GM19463 (cell line): ENCODE measurements around the gene ZFYVE9.

Source experiments
- ATAC-seq: cut with Tn5 transposase; IDR thresholded peaks from one replicate; pipeline ENCODE4 v1.9.1; 2021; ENCODE audit warnings: mild to moderate bottlenecking, moderate library complexity; ENCODE audit not compliant: unreplicated experiment

Gene ZFYVE9

DNA sequence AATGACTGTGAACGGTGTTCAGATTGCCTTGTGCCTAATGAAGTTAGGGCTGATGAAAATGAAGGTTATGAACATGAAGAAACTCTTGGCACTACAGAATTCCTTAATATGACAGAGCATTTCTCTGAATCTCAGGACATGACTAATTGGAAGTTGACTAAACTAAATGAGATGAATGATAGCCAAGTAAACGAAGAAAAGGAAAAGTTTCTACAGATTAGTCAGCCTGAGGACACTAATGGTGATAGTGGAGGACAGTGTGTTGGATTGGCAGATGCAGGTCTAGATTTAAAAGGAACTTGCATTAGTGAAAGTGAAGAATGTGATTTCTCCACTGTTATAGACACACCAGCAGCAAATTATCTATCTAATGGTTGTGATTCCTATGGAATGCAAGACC lies 96.6 kb downstream of the ZFYVE9 start:
- no peak for ATAC-seq

DNA sequence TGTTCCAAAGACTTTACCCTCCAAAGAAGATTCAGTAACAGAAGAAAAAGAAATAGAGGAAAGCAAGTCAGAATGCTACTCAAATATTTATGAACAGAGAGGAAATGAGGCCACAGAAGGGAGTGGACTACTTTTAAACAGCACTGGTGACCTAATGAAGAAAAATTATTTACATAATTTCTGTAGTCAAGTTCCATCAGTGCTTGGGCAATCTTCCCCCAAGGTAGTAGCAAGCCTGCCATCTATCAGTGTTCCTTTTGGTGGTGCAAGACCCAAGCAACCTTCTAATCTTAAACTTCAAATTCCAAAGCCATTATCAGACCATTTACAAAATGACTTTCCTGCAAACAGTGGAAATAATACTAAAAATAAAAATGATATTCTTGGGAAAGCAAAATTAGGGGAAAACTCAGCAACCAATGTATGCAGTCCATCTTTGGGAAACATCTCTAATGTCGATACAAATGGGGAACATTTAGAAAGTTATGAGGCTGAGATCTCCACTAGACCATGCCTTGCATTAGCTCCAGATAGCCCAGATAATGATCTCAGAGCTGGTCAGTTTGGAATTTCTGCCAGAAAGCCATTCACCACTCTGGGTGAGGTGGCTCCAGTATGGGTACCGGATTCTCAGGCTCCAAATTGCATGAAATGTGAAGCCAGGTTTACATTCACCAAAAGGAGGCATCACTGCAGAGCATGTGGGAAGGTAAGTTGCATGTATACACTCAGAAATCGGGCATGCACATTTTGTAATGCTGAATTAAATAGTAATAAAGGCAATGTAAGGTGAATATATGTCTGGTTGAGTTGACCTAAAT lies 97.2 kb downstream of the ZFYVE9 start:
- no peak for ATAC-seq

DNA sequence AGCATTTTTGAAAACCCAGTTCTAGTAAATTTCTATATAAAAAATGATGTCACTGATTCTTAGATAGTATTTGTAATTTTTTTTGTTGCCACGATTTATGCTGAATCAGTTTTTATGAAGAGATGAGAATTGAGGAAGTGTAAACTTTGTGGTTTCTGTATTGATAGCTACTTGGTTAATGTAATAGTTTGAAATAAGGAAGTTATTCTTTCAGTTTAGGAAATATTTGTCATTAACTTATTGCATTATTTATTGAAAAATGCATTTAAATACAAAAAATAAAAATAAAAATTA lies 97.8 kb downstream of the ZFYVE9 start:
- no peak for ATAC-seq

DNA sequence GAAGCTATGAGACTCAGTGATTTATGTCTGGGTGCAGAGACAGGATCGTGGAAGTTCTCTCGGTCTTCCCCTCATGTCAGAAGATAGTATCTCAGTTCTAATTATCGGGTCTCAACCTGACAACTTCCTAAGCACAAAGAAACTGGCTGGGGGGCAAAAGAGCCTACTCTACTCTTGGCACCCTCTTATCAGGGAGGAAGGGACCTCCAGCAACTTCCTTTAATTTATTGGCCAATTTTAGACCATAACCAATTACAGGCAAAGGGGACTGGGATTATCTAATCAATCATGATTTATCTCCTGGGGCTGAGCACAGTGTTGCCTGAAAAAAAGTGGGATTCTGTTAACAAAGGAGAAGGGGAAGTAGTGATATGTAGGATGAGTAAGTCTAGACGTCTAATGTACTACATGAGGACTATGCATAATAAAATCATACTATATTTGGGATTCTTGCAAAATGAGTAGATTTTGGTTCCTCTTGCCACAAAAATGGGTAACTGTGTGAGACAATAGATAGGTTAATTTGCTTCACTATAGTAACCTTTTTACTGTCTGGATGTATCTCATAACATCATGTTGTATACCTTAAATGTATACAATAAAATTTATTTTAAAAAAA lies 98.8 kb downstream of the ZFYVE9 start:
- ATAC-seq = no peak

DNA sequence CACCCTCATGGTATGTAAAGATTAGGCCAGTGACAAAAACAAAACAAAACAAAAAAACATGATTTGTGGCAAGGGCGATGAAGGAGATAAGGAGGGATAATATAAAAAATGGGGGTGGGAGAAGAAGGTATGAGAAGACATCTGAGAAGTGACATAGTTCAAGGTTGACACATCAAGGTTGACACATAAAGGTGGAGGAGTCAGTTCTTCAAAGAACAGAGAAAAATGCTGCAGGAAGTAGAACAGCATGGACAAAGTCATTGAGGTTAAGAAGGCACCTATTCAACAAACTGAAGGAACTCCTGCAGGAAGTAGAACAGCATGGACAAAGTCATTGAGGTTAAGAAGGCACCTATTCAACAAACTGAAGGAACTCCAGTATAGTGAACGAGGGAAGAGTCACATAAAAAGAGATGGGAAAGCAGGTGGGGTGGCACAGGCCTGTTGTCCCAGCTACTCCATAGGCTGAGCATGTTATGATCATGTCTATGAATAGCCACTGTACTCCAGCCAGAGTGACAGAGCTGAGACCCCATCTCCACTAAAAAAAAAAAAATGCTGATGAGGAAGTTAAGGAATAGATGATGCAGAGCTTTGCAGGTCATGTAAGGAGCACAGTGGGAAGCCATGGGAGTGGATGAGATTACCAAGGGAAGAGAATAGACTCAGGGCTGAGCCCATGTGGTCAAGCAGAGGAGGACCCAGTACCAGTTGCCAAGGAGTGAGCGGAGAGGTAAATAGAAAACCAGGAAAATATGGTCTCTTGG lies 101.5 kb downstream of the ZFYVE9 start:
- no peak for ATAC-seq

DNA sequence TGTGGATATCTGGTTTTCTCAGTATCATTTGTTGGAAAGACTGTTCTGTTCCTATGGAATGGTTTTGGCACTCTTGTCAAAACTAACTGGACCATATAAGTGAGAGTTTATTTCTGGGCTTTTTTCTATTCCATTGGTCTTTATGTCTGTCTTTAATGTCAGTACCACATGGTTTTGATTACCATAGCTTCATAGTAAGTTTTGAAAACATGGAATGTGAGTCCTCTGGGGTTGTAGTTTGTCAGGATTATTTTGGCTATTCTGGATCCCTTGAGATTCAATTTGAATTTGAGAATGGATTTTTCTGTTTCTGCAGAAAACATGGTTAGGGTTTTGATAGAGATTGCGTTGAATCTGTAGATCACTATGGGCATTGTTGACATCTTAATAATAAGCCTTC lies 107.9 kb downstream of the ZFYVE9 start:
- ATAC-seq = no peak

DNA sequence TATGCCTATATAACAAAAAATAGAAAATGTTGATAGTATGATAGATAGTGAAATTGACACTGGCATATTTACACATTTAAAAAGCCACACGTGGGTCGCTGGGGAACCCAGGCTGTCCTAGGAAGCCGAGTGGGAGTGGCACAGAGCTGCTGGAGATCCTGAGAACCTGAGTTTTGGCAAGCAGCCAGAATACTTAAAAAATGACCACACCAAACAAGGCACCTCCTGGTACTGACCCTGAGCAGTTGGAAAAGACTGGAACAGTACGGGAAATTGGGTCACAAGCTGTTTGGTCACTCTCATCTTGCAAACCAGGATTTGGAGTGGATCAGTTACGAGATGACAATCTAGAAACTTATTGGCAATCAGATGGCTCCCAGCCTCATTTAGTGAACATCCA lies 111.5 kb downstream of the ZFYVE9 start:
- ATAC-seq = no peak

DNA sequence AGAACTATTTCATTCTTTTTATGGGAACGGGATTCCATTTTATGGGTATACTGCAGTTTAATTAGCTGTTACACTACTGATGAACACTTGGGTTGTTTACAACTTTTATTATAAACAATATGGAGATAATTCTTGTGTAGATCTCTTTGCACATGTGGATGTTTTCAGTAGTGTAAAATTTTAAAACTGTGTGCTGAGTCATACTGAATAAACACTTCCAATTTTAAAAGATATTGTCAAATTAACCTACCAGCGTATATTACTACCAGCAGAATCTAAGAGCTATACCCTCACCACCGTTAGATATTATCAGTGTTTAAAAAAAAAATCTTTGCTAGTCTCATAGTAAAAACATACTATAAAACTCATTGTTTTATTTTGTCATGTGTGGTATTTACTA lies 118.0 kb downstream of the ZFYVE9 start:
- no peak for ATAC-seq

DNA sequence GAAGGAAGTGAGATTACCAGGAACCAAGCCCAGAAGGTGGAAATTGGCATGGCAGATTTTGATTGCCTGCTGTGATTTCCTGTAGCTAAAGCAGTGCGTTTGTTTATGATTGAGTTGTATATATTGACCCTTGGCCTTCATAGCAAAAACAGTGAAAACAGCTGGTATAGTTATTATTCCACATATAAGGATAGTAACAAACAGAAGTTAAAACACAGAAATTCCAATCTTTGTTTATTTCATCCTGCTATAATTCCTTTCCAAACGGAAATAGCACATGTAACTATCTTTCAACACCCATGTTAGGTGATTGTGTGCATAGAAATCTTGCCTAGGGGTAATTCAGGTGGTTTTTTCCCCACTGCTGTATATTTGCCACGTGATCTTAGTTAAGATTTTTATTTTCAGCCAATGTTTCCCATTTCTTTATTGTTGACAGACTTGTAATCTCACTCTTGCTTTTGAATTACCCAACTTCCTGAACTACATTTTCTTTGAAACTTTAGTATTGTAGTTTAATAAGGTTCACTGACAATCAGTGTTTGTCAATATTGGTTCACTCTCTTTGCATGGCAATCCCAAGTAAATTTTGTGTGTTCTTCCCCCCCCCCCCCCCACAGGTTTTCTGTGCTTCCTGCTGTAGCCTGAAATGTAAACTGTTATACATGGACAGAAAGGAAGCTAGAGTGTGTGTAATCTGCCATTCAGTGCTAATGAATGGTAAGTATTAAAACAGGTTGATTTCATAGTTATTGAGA lies 121.4 kb downstream of the ZFYVE9 start:
- ATAC-seq = no peak

DNA sequence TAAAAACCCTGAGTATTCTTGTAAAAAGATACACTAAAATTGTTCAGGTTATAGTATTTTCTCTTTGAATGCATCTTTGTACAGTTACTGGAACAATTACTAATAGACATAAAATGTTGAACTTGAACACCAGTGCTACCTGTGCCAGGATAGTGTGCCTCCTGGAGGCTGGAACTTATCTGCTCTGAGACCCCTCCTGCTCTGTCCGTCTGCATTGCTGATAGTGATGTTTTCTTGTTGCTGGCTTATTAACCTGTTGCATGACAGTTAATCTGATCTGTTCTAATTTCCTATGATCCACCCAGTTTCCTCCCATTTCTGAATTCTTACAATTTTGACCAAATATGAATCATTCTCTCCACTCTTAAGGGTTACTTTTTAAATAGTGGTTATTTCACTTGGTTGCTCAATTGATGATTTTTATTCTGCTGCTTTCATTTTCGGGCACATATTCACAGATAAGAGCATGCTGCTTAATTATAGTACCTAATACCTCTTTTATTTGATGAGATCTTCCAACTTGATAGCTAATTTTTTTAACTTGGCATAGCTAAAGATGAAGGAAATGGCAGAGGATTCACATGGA lies 122.7 kb downstream of the ZFYVE9 start:
- ATAC-seq = no peak

DNA sequence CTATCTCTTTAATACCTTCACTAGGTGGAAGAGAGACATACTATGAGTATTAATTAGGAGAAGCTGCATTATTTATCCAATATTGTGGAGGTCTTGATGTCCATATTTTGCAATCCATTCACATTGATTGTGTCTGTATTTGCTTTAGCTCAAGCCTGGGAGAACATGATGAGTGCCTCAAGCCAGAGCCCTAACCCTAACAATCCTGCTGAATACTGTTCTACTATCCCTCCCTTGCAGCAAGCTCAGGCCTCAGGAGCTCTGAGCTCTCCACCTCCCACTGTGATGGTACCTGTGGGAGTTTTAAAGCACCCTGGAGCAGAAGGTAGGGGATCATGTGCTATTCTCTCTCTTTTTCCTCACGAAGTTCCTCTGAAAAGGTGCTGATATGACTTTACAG lies 124.6 kb downstream of the ZFYVE9 start:
- ATAC-seq = no peak

DNA sequence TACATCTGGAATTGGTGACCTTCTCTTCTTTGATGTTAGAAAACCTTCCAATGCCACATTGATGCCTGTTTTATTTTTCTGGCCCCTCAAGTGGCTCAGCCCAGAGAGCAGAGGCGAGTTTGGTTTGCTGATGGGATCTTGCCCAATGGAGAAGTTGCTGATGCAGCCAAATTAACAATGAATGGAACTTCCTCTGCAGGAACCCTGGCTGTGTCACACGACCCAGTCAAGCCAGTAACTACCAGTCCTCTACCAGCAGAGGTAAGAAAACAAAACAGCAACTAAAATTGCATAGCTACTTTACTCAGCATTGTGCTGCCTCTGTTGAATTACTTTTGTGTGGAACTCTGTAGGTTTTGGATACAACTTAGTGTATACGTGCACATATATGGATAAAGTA lies 126.5 kb downstream of the ZFYVE9 start:
- no peak for ATAC-seq

DNA sequence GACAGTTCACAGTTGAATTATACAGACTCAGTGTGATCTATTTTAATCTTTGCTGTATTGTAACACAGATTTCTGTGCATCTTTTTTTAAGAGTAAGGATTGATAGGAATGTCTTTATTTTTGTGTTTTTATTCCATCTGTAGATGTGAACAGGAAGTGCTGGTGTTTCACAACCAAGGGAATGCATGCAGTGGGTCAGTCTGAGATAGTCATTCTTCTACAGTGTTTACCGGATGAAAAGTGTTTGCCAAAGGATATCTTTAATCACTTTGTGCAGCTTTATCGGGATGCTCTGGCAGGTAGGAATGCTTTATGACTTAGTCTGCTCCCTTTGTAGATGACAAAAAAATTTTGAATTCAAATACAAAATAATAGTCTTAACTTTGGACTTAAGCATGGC lies 139.6 kb downstream of the ZFYVE9 start:
- ATAC-seq = no peak

DNA sequence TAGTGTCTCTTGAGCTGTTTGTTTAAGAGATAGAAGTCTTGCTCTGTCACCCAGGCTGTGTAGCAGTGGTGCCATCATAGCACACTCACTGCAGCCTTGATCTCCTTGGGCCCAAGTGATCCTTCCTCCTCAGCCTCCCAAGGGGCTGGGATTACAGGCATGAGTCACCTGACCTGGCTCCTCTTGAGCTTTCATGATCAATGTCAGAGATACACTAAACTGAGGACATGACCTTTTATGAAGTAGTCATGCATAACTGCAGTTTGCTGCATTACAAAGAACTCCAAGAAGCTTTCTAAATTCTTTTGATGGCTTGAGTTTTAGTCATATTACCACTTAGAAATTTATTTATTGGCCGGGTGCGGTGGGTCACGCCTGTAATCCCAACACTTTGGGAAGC lies 146.4 kb downstream of the ZFYVE9 start:
- ATAC-seq = no peak

DNA sequence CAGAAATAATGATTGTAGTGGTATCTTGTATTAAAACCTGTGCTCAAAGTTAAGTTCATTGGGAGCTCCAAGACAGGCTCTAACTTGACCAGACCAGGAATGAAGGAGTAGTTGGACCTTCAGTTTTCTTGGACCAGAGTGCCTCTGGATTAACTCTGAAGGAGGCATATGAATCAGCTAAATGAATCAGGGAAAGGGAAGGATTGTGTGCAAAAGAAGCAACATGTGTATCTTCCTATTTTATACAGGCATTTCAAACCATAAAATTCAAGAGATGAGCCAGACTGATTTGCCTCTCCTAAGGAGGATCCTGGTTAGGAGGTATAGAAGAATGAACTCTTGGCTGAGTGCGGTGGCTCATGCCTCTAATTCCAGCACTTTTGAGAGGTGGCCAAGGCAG lies 152.7 kb downstream of the ZFYVE9 start:
- ATAC-seq = no peak

DNA sequence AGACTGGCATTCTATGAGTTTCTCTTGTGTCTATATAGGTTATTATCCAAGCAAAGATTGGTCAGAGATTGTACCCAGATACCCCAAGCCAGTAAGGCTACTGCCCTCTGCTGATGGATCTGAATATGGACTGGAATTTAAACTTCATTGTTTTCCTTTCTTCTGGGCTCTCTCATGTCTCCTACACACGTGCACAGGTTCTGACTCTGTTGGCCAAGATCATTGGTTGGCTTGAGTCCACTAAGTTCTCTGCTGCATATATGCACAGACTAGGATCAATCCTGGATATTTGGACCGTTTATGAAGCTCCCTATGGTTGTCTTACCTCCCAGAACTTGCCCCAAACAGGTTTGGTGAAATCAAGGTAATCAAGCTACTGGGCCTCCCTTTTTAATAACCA lies 154.5 kb downstream of the ZFYVE9 start:
- ATAC-seq = no peak

DNA sequence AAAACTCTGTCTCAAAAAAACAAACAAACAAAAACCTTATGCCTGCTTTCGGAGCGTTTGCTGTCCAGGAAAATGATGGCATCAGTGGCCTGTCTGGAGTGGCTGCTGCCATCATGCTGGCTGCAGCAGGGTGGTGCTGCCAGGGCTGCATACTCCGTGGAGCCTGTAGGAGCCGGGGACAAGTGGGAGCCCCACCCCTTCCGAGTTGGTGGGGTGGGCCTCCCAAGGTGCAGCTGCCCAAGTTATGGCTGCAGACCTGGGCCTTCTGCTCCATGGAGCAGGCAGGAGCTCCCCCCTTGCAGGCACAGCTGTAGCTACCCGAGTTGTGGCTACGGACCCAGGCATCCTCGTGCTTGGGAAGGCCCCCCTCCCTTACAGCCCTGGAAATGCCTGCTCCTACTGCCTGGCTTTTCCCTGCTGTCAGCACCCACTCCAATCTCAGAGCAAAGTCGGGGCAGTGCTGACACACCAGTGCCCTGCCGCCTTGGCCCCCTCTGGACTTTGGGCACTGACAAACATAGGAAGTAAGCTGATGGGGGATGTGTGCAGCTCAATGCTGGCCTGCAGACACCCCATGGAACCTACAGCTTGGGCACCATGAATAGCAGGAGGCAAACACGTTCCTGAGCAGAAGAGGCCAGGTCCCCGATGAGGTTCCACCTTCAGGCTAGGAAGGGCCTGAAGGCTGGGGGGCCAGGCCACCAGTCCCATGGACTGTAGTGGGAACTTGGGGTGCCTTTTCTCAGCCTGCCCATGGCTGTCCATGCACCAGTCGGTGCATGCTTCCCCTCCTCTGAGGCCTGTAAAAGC lies 163.7 kb downstream of the ZFYVE9 start:
- ATAC-seq = no peak

DNA sequence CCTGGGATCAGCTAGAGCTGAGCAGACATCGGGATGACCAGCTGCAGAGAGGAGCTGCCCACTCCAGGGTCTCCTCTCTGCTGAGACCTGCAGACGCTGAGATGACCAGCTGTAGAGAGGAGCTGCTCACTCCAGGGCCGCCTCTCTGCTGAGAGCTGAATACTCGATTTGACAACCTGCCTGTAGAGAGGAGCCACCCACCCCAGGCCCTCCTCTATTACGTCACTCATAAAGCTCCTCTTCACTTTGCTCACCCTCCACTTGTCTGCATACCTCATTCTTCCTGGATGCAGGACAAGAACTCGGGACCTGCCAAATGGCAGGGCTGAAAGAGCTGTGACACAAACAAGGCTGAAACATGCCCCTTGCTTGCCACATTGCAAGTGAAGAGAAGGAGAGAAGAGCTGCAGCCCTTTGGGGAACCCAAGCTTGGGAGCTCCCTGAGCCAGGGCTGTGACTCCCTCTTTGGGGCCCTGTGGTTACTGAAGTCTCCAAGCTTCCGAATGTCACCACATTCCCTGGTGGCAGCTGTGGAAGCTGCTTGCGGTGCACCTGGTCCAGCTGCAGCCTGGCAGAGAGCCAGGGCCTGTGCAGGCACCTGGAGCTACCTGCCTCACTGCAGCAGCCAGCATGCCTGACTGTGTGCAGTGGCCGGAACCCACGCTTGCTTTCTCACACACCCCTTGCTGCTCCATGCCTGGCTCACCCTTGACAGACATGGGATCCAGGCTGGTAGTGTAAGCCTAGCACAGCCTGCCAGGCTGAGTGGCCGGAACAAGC lies 164.5 kb downstream of the ZFYVE9 start:
- ATAC-seq = no peak

DNA sequence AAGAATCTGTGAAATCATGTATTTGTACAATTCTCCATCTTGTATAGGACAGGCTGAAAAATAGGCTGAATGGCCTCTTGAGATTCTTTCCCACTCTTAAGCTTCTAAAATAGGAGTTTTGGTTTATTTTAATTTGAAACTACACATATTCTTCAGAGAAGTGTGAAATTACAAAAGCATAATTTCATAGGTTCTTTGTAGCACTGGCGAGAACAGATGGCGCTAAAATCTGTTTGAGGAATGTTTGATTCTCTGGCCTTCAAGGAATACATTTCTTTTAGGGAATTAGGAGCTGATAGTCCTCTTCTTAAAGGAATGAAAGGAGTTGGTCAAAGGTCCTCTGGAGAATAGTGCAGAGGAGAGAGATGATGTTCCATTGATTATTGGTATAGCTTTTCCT lies 179.2 kb downstream of the ZFYVE9 start:
- ATAC-seq = no peak

DNA sequence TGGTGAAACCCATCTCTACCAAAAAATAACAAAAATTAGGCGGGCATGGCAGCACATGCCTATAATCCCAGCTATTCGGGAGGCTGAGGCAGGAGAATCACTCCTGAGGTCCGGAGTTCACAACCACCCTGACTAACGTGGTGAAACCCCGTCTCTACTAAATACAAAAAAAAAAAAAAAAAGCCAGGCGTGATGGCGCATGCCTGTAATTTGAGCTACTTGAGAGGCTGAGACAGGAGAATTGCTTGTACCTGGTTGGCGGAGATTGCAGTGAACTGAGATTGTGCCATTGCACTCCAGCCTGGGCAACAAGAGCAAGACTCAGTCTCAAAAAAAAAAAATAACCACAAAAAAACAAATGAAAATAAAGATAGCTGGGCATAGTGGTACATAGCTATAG lies 181.8 kb downstream of the ZFYVE9 start:
- no peak for ATAC-seq
